Neural progenitor cell (in vitro differentiated cells): ENCODE results near the gene SMAD6. TPM values are rescaled to one million over a fixed set of nuclear protein-coding genes. Genes with fewer than 3 reads are reported as not detected.
A peak's percentile ranks its signal among the peaks of the same experiment; 100 is the strongest.
"Not testable (repeated sequence)": the region's sequence is repeated elsewhere in the genome, so short reads cannot be mapped to it uniquely, and the experiment has no call there.

Experiments used
- DNase-seq: peaks from one replicate; pipeline ENCODE4 v3.0.0-alpha.2; 2016; ENCODE audit warnings: low spot score
- H2AFZ ChIP-seq: fragments of 200-600 bp; sonication (generic); replicated peaks from 2 replicates; pipeline ENCODE4 v1.6.1; 2016; ENCODE audit warnings: antibody characterized with exemption
- H3F3A ChIP-seq: fragments of 200-600 bp; sonication (generic); 2 replicates; pipeline ENCODE4 v1.6.1; 2016; ENCODE audit warnings: antibody characterized with exemption, low read depth
- H3K27ac ChIP-seq: fragments of 200-600 bp; sonication (generic); 2 replicates; pipeline ENCODE4 v1.5.1; 2016; ENCODE audit warnings: mild to moderate bottlenecking
- H3K27me3 ChIP-seq: fragments of 200-600 bp; sonication (generic); 2 replicates; pipeline ENCODE4 v1.6.1; 2016; ENCODE audit warnings: mild to moderate bottlenecking, moderate library complexity
- H3K36me3 ChIP-seq: fragments of 200-600 bp; sonication (generic); 2 replicates; pipeline ENCODE4 v1.5.1; 2016
- H3K4me1 ChIP-seq: fragments of 200-600 bp; sonication (generic); 2 replicates; pipeline ENCODE4 v1.6.1; 2016; ENCODE audit warnings: mixed run types
- H3K4me2 ChIP-seq: fragments of 200-600 bp; sonication (generic); 2 replicates; pipeline ENCODE4 v1.6.1; 2016
- H3K4me3 ChIP-seq: fragments of 200-600 bp; sonication (generic); 2 replicates; pipeline ENCODE4 v1.5.1; 2016
- H3K79me2 ChIP-seq: fragments of 200-600 bp; sonication (generic); 2 replicates; pipeline ENCODE4 v1.6.1; 2016; ENCODE audit warnings: low read depth
- H3K9ac ChIP-seq: fragments of 200-600 bp; sonication (generic); 2 replicates; pipeline ENCODE4 v1.6.1; 2016
- H3K9me3 ChIP-seq: fragments of 200-600 bp; sonication (generic); 2 replicates; pipeline ENCODE4 v1.5.1; 2016; ENCODE audit warnings: low read depth
- H4K20me1 ChIP-seq: fragments of 200-600 bp; sonication (generic); 2 replicates; pipeline ENCODE4 v1.6.1; 2016; ENCODE audit warnings: low read depth
- H3K27ac Mint-ChIP-seq: 3 replicates; pipeline ENCODE4 v1.8.0; 2021; ENCODE audit warnings: mixed read lengths
- H3K27me3 Mint-ChIP-seq: 2 replicates; pipeline ENCODE4 v1.8.0; 2022; ENCODE audit warnings: low read depth, mild to moderate bottlenecking, inconsistent platforms, moderate library complexity, mixed read lengths; ENCODE audit not compliant: insufficient read depth
- H3K36me3 Mint-ChIP-seq: 3 replicates; pipeline ENCODE4 v1.8.0; 2021; ENCODE audit warnings: mixed read lengths
- H3K4me1 Mint-ChIP-seq: 3 replicates; pipeline ENCODE4 v1.8.0; 2021; ENCODE audit warnings: mixed read lengths
- H3K4me3 Mint-ChIP-seq: 3 replicates; pipeline ENCODE4 v1.8.0; 2021; ENCODE audit warnings: mild to moderate bottlenecking, moderate library complexity, mixed read lengths
- H3K9me3 Mint-ChIP-seq: 3 replicates; pipeline ENCODE4 v1.8.0; 2020; ENCODE audit warnings: mixed read lengths
- EZH2 ChIP-seq: fragments of 200-600 bp; sonication (generic); IDR thresholded peaks from 2 replicates; pipeline ENCODE4 v1.6.1; 2017; ENCODE audit warnings: antibody characterized with exemption, mild to moderate bottlenecking, moderate library complexity
- EZH2phosphoT487 ChIP-seq: fragments of 200-600 bp; sonication (generic); IDR thresholded peaks from 2 replicates; pipeline ENCODE4 v1.6.1; 2017; ENCODE audit warnings: antibody characterized with exemption
- total RNA-seq: library from RNA; depleted of rRNA; stranded (reverse); fragments of >200 nt; gene quantifications from 2 replicates; pipeline ENCODE4 v1.2.3, GENCODE V29; 2015; ENCODE audit warnings: low replicate concordance
- TF ChIP-seq, protein P1 (sequence below): fragments of 200-600 bp; sonication (generic); IDR thresholded peaks from 2 replicates; pipeline ENCODE4 v1.5.1; 2017; ENCODE audit warnings: antibody characterized with exemption, mild to moderate bottlenecking

The SMAD6 gene
- total RNA-seq, 1 donor from 2014 or later, result 3.4 TPM

DNA sequence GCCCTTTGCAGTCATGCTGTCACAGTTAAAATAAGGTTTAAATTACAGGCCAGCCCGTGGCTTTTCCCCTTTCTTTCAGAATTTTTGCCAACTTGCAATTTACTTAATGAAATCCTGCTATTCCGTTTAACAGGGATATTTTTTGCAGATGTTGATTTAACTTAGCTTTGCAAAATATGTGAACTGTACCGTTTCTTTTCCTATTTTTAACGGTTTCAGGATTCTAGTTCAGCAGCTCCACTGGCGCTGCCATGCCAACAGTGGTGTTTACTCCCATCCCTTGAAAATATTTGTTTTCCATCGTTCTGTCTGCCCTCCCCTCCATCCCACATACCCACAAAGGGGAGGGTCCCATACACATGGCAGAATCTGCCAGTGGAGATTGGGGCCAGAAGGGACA, 54.3 kb downstream of the SMAD6 start:
- peaks cover 19% of the 10 kb centered on the region for H3K4me1 Mint-ChIP-seq
- H3K4me2 ChIP-seq, result peak overlapping the region; percentile 38
- no peaks in the 10 kb centered on the region for H3K79me2 ChIP-seq
- no peak for TF ChIP-seq EZH2
- no peak for TF ChIP-seq EZH2phosphoT487
- TF ChIP-seq, protein P1, sequence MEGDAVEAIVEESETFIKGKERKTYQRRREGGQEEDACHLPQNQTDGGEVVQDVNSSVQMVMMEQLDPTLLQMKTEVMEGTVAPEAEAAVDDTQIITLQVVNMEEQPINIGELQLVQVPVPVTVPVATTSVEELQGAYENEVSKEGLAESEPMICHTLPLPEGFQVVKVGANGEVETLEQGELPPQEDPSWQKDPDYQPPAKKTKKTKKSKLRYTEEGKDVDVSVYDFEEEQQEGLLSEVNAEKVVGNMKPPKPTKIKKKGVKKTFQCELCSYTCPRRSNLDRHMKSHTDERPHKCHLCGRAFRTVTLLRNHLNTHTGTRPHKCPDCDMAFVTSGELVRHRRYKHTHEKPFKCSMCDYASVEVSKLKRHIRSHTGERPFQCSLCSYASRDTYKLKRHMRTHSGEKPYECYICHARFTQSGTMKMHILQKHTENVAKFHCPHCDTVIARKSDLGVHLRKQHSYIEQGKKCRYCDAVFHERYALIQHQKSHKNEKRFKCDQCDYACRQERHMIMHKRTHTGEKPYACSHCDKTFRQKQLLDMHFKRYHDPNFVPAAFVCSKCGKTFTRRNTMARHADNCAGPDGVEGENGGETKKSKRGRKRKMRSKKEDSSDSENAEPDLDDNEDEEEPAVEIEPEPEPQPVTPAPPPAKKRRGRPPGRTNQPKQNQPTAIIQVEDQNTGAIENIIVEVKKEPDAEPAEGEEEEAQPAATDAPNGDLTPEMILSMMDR, result no peak
- peaks cover 22% of the 10 kb centered on the region for H3K36me3 Mint-ChIP-seq
- no peaks in the 10 kb centered on the region for H3K27me3 ChIP-seq
- H3K9ac ChIP-seq, result no peak overlapping the region
- no peaks in the 10 kb centered on the region for H3K9me3 ChIP-seq
- H3K4me3 Mint-ChIP-seq, result no peak overlapping the region
- peaks cover 19% of the 10 kb centered on the region for H3K4me1 ChIP-seq
- no peak overlapping the region for H3K4me3 ChIP-seq
- H4K20me1 ChIP-seq, result peaks cover 5% of the 10 kb centered on the region
- no peak for DNase-seq
- no peaks in the 10 kb centered on the region for H3K36me3 ChIP-seq
- no peak overlapping the region for H3K27ac ChIP-seq
- H3F3A ChIP-seq, result peaks cover 9% of the 10 kb centered on the region
- H3K9me3 Mint-ChIP-seq, result peaks cover 15% of the 10 kb centered on the region
- H3K27me3 Mint-ChIP-seq, result no peaks in the 10 kb centered on the region
- H2AFZ ChIP-seq, result no peak overlapping the region
- H3K27ac Mint-ChIP-seq, result no peak overlapping the region

DNA sequence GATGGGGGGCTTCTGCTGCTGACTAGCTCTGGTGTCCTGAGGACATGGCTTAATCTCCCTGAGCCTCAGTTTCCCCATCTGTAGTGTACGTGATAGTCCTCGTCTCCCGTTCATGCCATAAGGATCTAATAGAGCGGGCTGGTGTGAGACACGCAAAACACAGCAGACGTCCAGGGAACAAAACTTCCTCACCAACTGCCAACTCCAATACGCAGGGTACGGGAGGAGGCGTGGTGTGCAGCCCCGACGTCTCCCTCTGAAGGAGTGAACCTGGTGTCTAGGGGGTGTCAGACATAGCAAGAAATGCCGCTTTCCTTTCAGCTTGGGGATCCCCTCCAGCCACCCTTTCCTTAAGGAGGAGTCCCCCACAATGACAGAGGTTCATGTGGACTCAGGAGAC, 55.0 kb downstream of the SMAD6 start:
- TF ChIP-seq EZH2phosphoT487, result no peak
- TF ChIP-seq EZH2, result no peak
- TF ChIP-seq, protein P1, result no peak
- Mint-ChIP-seq H3K9me3 (peaks cover 15% of the 10 kb centered on the region), H3K27me3 (peaks cover 4% of the 10 kb centered on the region), H3K36me3 (peaks cover 22% of the 10 kb centered on the region), H3K4me3 (no peak overlapping the region), H3K4me1 (peaks cover 22% of the 10 kb centered on the region), H3K27ac (no peak overlapping the region)
- H3K4me3 ChIP-seq, result no peak overlapping the region
- H3K9me3 ChIP-seq, result no peaks in the 10 kb centered on the region
- H3K9ac ChIP-seq, result no peak overlapping the region
- H4K20me1 ChIP-seq, result peaks cover under 1% of the 10 kb centered on the region
- H3K4me2 ChIP-seq, result no peak overlapping the region
- DNase-seq, result no peak
- H2AFZ ChIP-seq, result no peak overlapping the region
- peaks cover 21% of the 10 kb centered on the region for H3K4me1 ChIP-seq
- no peak overlapping the region for H3K27ac ChIP-seq
- H3K79me2 ChIP-seq, result no peaks in the 10 kb centered on the region
- H3F3A ChIP-seq, result peaks cover 9% of the 10 kb centered on the region
- no peaks in the 10 kb centered on the region for H3K27me3 ChIP-seq
- no peaks in the 10 kb centered on the region for H3K36me3 ChIP-seq

DNA sequence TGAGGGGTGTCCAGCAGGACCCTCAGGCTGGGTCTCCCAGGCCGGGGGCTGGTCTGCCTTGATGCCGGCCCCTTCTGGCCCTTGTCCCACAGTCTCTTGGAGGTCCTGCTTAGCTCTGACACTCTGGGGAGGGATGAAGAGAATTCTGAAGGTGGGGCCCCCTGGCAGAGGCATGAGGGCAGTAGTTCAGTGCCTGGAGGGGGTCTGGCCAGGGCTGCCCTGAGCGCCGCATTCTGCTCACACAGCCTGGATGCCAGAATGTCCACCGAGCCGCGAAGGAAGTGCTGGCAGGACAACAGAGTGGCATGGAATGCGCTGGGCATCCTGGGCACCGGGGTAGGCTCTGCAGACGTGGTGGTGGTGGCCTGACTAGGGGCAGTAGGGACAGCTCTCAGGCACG, 55.5 kb downstream of the SMAD6 start:
- Histone ChIP-seq H3K79me2 (no peaks in the 10 kb centered on the region), H3F3A (peaks cover 9% of the 10 kb centered on the region), H3K4me1 (peaks cover 21% of the 10 kb centered on the region), H3K4me3 (no peak overlapping the region), H3K27ac (no peak overlapping the region), H3K4me2 (no peak overlapping the region), H3K9me3 (no peaks in the 10 kb centered on the region), H2AFZ (no peak overlapping the region), H3K27me3 (no peaks in the 10 kb centered on the region), H3K9ac (no peak overlapping the region), H3K36me3 (no peaks in the 10 kb centered on the region), H4K20me1 (no peaks in the 10 kb centered on the region)
- H3K36me3 Mint-ChIP-seq, result peaks cover 19% of the 10 kb centered on the region
- peaks cover 15% of the 10 kb centered on the region for H3K9me3 Mint-ChIP-seq
- H3K4me3 Mint-ChIP-seq, result no peak overlapping the region
- peaks cover 4% of the 10 kb centered on the region for H3K27me3 Mint-ChIP-seq
- H3K27ac Mint-ChIP-seq, result no peak overlapping the region
- TF ChIP-seq EZH2 (no peak), EZH2phosphoT487 (no peak)
- TF ChIP-seq, protein P1, result no peak
- no peak for DNase-seq
- H3K4me1 Mint-ChIP-seq, result peaks cover 22% of the 10 kb centered on the region

DNA sequence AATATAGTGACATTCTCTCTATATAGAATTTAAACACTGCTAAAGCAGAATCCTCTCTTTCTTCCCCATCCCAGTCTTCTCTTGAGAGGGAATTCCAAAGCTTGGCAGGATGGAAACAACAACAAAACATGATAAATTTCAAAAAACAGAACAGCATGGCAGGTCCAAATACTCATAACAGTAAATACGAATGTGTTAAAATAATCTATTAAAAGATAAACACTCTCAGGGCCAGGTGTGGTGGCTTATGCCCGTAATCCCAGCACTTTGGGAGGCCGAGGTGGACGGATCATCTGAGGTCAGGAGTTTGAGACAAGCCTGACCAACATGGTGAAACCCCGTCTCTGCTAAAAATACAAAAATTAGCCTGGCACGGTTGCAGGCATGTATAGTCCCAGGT, 56.2 kb downstream of the SMAD6 start:
- not testable (repeated sequence) for H3K27ac ChIP-seq, H3K4me3 Mint-ChIP-seq, H3K79me2 ChIP-seq, H4K20me1 ChIP-seq, H3K4me3 ChIP-seq, H3K4me2 ChIP-seq, H3K27me3 ChIP-seq, H3K36me3 ChIP-seq, H3K9me3 ChIP-seq, H2AFZ ChIP-seq, H3K27me3 Mint-ChIP-seq, H3F3A ChIP-seq, DNase-seq, H3K27ac Mint-ChIP-seq, H3K9ac ChIP-seq
- peaks cover 19% of the 10 kb centered on the region for H3K36me3 Mint-ChIP-seq
- H3K4me1 Mint-ChIP-seq, result peaks cover 24% of the 10 kb centered on the region
- H3K9me3 Mint-ChIP-seq, result peaks cover 15% of the 10 kb centered on the region
- H3K4me1 ChIP-seq, result peaks cover 21% of the 10 kb centered on the region
